ENCODE results near the gene DNAJC4.
"Not testable (repeated sequence)": the region's sequence is repeated elsewhere in the genome, so short reads cannot be mapped to it uniquely, and the experiment has no call there.

Gene DNAJC4

GRCh38 chr11:64240435-64241240 is 10.3 kb downstream of the DNAJC4 start, which contains the start of gene FKBP2:
FKBP2 (plus strand) TSS chr11:64241095; CDS start chr11:64242388, 1,293 bp downstream.
- Histone ChIP-seq H3K27ac (ENCODE audit: low read length) (peak within 1 kb of the TSS; percentile 99), H3K4me3 (ENCODE audit: low read depth in 1 of 2, low read length in 2 of 2) (peak within 1 kb of the TSS; percentile 72 to 93), H3K9me3 (ENCODE audit: control insufficient read depth in 1 of 2, low read length in 2 of 2) (no peaks in the 10 kb centered on the region), H3K27me3 (ENCODE audit: low read depth, low read length) (no peaks in the 10 kb centered on the region), H3K4me1 (ENCODE audit: control insufficient read depth in 1 of 2, insufficient read depth in 2 of 2, low read length in 2 of 2) (peaks cover 13 to 36% of the 10 kb centered on the region in 2 donors), H3K36me3 (ENCODE audit: control insufficient read depth in 1 of 2, insufficient read depth in 2 of 2, low read length in 2 of 2) (peaks cover 14 to 19% of the 10 kb centered on the region in 2 donors)

GRCh38 chr11:64241241-64241490 is 10.8 kb downstream of the DNAJC4 start:
- Histone ChIP-seq H3K9me3 (ENCODE audit: control insufficient read depth in 1 of 2, low read length in 2 of 2) (no peaks in the 10 kb centered on the region), H3K27me3 (ENCODE audit: low read depth, low read length) (no peaks in the 10 kb centered on the region), H3K27ac (ENCODE audit: low read length) (peak overlapping the region; percentile 99), H3K4me1 (ENCODE audit: control insufficient read depth in 1 of 2, insufficient read depth in 2 of 2, low read length in 2 of 2) (peaks cover 13 to 38% of the 10 kb centered on the region in 2 donors), H3K36me3 (ENCODE audit: control insufficient read depth in 1 of 2, insufficient read depth in 2 of 2, low read length in 2 of 2) (peaks cover 14 to 19% of the 10 kb centered on the region in 2 donors), H3K4me3 (ENCODE audit: low read depth in 1 of 2, low read length in 2 of 2) (peak overlapping the region; percentile 37 to 93)

- Histone ChIP-seq H3K4me1 (ENCODE audit: control insufficient read depth in 1 of 2, insufficient read depth in 2 of 2, low read length in 2 of 2) (peaks cover 13 to 39% of the 10 kb centered on the region in 2 donors), H3K27me3 (ENCODE audit: low read depth, low read length) (no peaks in the 10 kb centered on the region), H3K9me3 (ENCODE audit: control insufficient read depth in 1 of 2, low read length in 2 of 2) (no peaks in the 10 kb centered on the region), H3K27ac (ENCODE audit: low read length) (peak overlapping the region; percentile 60), H3K36me3 (ENCODE audit: control insufficient read depth in 1 of 2, insufficient read depth in 2 of 2, low read length in 2 of 2) (peaks cover 14 to 19% of the 10 kb centered on the region in 2 donors), H3K4me3 (ENCODE audit: low read depth in 1 of 2, low read length in 2 of 2) (peak overlapping the region; percentile 65 to 93)
Observed at GRCh38 chr11:64241491-64242374, 11.4 kb downstream of the DNAJC4 start.

DNA sequence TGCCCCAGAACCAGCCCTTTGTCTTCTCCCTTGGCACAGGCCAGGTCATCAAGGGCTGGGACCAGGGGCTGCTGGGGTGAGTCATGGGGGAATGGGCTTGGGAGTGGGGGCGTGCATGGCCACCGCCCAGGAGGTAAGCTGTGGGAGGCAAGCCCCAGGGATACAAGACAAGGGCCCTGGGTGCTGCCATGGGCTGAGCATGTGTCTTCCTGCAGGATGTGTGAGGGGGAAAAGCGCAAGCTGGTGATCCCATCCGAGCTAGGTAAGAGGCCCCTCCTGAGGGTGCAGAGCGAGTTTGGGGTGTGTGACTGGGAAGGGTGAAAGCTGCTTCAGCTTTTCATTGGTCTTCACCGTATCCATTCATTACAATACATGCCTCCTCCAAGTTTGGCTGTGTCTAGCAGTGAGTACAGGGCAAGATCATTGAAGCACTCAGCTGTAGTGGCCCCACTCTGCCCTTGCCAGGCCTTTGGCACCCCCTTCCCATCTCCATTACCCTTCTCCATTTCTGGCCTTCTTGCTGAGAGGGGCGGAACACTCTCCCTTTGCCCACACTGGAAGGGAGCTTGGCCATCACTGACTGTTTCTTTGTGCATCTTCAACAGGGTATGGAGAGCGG is 13.0 kb downstream of the DNAJC4 start:
- Histone ChIP-seq H3K27me3 (ENCODE audit: low read depth, low read length) (no peaks in the 10 kb centered on the region), H3K4me3 (ENCODE audit: low read depth in 1 of 2, low read length in 2 of 2) (no peak overlapping the region), H3K36me3 (ENCODE audit: control insufficient read depth in 1 of 2, insufficient read depth in 2 of 2, low read length in 2 of 2) (peaks cover 6% of the 10 kb centered on the region in 2 donors), H3K9me3 (ENCODE audit: control insufficient read depth in 1 of 2, low read length in 2 of 2) (no peaks in the 10 kb centered on the region), H3K27ac (ENCODE audit: low read length) (no peak overlapping the region), H3K4me1 (ENCODE audit: control insufficient read depth in 1 of 2, insufficient read depth in 2 of 2, low read length in 2 of 2) (peaks cover 5 to 49% of the 10 kb centered on the region in 2 donors)

DNA sequence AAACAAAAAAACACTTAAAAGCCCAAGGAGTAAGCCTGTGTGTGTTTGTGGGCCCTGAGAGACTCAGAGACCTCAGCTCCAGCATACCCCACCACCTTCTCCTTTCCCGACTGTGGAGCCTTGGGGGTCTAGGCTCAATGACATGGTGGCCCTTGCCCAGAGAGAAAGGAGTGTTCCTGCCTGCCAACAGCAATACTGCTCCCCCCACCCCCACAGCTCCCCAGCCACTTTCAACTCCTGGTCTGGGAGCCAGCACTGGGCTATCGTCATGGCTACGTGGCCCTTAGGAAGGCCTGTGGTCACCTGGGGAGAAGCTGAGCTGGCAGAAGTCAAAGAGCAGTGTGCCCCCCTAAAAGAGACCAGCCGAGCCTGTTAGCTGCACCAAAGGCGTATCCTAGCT is 13.8 kb downstream of the DNAJC4 start:
- Histone ChIP-seq H3K9me3 (ENCODE audit: control insufficient read depth in 1 of 2, low read length in 2 of 2) (no peaks in the 10 kb centered on the region), H3K4me3 (ENCODE audit: low read depth in 1 of 2, low read length in 2 of 2) (no peak overlapping the region), H3K36me3 (ENCODE audit: control insufficient read depth in 1 of 2, insufficient read depth in 2 of 2, low read length in 2 of 2) (no peaks in the 10 kb centered on the region), H3K4me1 (ENCODE audit: control insufficient read depth in 1 of 2, insufficient read depth in 2 of 2, low read length in 2 of 2) (peaks cover 5 to 49% of the 10 kb centered on the region in 2 donors), H3K27me3 (ENCODE audit: low read depth, low read length) (no peaks in the 10 kb centered on the region), H3K27ac (ENCODE audit: low read length) (no peak overlapping the region)

DNA sequence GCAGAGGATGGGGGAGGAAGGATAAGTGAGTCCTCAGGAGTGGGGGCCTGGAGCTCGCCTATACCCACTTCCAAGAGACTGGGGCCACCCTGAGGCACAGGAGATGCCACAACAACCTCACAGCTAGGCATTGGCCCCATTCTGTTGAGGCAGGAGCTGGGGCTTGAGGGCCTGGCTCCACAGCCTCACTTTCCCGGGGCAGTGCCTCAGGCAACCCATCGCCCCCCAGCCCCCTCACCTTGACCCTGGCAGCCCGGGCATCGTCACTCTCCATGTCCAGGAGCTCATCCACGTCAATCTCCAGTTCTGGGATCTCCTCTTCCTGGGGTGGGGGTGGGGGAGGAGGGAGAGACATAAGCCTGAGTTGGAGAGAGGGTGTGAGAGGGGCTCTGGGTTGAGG is 14.6 kb downstream of the DNAJC4 start:
- H3K4me1 ChIP-seq (ENCODE audit: control insufficient read depth in 1 of 2, insufficient read depth in 2 of 2, low read length in 2 of 2) = peaks cover 5 to 48% of the 10 kb centered on the region in 2 donors

DNA sequence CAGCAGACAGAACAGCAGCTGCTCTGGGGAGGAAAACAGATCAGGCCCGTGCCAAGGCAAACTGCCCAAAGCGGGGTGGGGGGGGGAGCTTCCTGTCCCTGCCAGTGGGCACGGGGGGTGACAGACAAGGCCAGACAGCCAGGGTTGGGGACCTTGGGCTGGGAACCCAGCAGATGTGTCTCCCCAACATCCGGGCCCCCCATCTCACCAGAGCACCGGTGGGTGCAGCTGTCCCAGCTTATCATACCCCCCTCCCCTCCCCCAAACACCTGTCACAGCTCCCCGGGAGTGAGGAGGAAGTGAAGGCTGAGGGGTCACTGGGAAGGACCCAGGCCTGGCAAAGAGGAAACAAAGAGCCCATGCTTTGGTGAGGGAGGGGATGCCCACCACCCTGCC is 15.1 kb downstream of the DNAJC4 start:
- H3K27ac ChIP-seq (ENCODE audit: low read length) = peak overlapping the region; percentile 88
- peak overlapping the region; percentile 68 to 77 for H3K4me3 ChIP-seq (ENCODE audit: low read depth in 1 of 2, low read length in 2 of 2)
- H3K9me3 ChIP-seq (ENCODE audit: control insufficient read depth in 1 of 2, low read length in 2 of 2) = no peaks in the 10 kb centered on the region
- H3K4me1 ChIP-seq (ENCODE audit: control insufficient read depth in 1 of 2, insufficient read depth in 2 of 2, low read length in 2 of 2) = peaks cover 5 to 44% of the 10 kb centered on the region in 2 donors
- no peaks in the 10 kb centered on the region for H3K27me3 ChIP-seq (ENCODE audit: low read depth, low read length)
- no peaks in the 10 kb centered on the region for H3K36me3 ChIP-seq (ENCODE audit: control insufficient read depth in 1 of 2, insufficient read depth in 2 of 2, low read length in 2 of 2)

More for the DNA sequence above, 14.6 kb downstream of the DNAJC4 start:
- Histone ChIP-seq H3K36me3 (ENCODE audit: control insufficient read depth in 1 of 2, insufficient read depth in 2 of 2, low read length in 2 of 2) (no peaks in the 10 kb centered on the region), H3K4me3 (ENCODE audit: low read depth in 1 of 2, low read length in 2 of 2) (peak overlapping the region; percentile 68 to 77), H3K27me3 (ENCODE audit: low read depth, low read length) (no peaks in the 10 kb centered on the region), H3K27ac (ENCODE audit: low read length) (peak overlapping the region; percentile 88), H3K9me3 (ENCODE audit: control insufficient read depth in 1 of 2, low read length in 2 of 2) (no peaks in the 10 kb centered on the region)

- Histone ChIP-seq H3K9me3 (ENCODE audit: control insufficient read depth in 1 of 2, low read length in 2 of 2) (no peaks in the 10 kb centered on the region), H3K4me1 (ENCODE audit: control insufficient read depth in 1 of 2, insufficient read depth in 2 of 2, low read length in 2 of 2) (peaks cover 8 to 50% of the 10 kb centered on the region in 2 donors), H3K36me3 (ENCODE audit: control insufficient read depth in 1 of 2, insufficient read depth in 2 of 2, low read length in 2 of 2) (no peaks in the 10 kb centered on the region), H3K27me3 (ENCODE audit: low read depth, low read length) (no peaks in the 10 kb centered on the region), H3K27ac (ENCODE audit: low read length) (peak overlapping the region; percentile 88), H3K4me3 (ENCODE audit: low read depth in 1 of 2, low read length in 2 of 2) (peak overlapping the region; percentile 68 to 77)
Observed at GRCh38 chr11:64245797-64246620, 15.7 kb downstream of the DNAJC4 start.

- H3K27ac ChIP-seq (ENCODE audit: low read length); H3K36me3 ChIP-seq (ENCODE audit: control insufficient read depth in 1 of 2, insufficient read depth in 2 of 2, low read length in 2 of 2); H3K9me3 ChIP-seq (ENCODE audit: control insufficient read depth in 1 of 2, low read length in 2 of 2); H3K27me3 ChIP-seq (ENCODE audit: low read depth, low read length): not testable (repeated sequence)
- peak overlapping the region in 1 of 2 donors; percentile 98 for H3K4me3 ChIP-seq (ENCODE audit: low read depth in 1 of 2, low read length in 2 of 2)
- H3K4me1 ChIP-seq (ENCODE audit: control insufficient read depth in 1 of 2, insufficient read depth in 2 of 2, low read length in 2 of 2) = peaks cover 8 to 50% of the 10 kb centered on the region in 2 donors
Observed at GRCh38 chr11:64246621-64246870, 16.2 kb downstream of the DNAJC4 start.

DNA sequence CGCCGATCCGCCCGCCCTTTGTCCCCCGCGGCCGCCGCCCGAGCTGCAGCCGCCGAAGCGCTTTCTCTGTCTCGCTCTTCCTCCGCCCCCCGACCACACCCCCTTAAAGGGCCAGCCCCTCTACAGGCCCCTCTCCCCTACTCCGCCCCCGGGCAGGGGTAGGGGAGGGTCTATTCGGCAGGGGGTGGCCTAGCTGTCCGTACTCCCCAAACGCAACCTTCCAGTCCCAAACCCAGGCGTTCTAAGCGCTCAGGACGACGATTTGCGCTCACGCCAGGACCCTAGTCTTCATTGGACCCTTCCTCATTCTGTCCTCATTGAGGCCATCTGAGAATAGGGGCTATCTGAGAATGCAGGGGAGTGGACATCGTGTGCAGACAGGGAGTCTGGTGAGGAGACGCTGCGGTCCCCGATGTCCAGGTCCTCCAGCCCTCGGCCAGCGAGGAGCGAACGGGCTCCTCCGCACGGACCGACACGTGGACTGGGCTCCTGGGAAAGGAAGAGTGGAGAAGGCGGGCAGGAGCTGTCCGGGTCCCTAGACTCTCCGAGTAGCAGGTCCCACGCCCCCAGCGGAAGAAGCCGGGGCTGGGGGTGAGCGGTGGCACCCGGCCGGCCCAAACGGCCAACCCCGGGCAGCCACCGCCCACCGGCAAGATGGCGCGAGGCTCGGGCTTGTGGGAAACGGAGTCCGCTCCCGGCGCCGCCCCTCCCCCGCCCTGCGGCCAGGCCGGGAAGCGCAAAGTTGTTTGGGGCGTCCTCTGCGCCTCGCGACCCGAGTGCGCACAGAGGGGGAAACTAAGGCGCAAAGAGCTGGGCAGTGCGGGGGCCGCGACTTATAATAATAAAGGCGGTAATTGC is 16.8 kb downstream of the DNAJC4 start, which contains the start of gene PPP1R14B:
TSS of gene PPP1R14B (minus strand) at position 73 of the 858 bp plus-strand sequence. CDS start 270 bp downstream, outside the sequence.
- Histone ChIP-seq H3K4me3 (ENCODE audit: low read depth in 1 of 2, low read length in 2 of 2) (peak within 1 kb of the TSS; percentile 91 to 98), H3K27ac (ENCODE audit: low read length) (peak within 1 kb of the TSS; percentile 92), H3K9me3 (ENCODE audit: control insufficient read depth in 1 of 2, low read length in 2 of 2) (no peaks in the 10 kb centered on the region), H3K27me3 (ENCODE audit: low read depth, low read length) (no peaks in the 10 kb centered on the region), H3K4me1 (ENCODE audit: control insufficient read depth in 1 of 2, insufficient read depth in 2 of 2, low read length in 2 of 2) (peaks cover 8 to 50% of the 10 kb centered on the region in 2 donors), H3K36me3 (ENCODE audit: control insufficient read depth in 1 of 2, insufficient read depth in 2 of 2, low read length in 2 of 2) (no peaks in the 10 kb centered on the region)

All from muscle layer of duodenum (tissue), 2 donors.